ENCODE results near the gene S1PR2.

- TF ChIP-seq EGR1 (IDR thresholded peaks at IDR 0.05; ENCODE audit: low read depth in 2 of 2) (no peak), YY1 (IDR thresholded peaks at IDR 0.05) (no peak)
These were observed 6.8 kb downstream of the S1PR2 start for GRCh38 chr19:10224337-10224736.
